Hypothalamus (tissue), 51 donors: Measurements from ENCODE around the gene AMPD3.

Source experiments
- DNase-seq, 51 donors: peaks; one replicate each; lab custom pipeline; 2025; lab: John Stamatoyannopoulos, UW

Gene AMPD3

GRCh38 chr11:10500757-10501684, 46.0 kb downstream of the AMPD3 start:
- DNase-seq, result no peak

GRCh38 chr11:10502065-10502680, 47.1 kb downstream of the AMPD3 start:
- DNase-seq, result no peak

- no peak for DNase-seq
Measured at GRCh38 chr11:10502770-10503169, 47.7 kb downstream of the AMPD3 start.

- no peak for DNase-seq
Measured at GRCh38 chr11:10503221-10503620, 48.2 kb downstream of the AMPD3 start.

DNA sequence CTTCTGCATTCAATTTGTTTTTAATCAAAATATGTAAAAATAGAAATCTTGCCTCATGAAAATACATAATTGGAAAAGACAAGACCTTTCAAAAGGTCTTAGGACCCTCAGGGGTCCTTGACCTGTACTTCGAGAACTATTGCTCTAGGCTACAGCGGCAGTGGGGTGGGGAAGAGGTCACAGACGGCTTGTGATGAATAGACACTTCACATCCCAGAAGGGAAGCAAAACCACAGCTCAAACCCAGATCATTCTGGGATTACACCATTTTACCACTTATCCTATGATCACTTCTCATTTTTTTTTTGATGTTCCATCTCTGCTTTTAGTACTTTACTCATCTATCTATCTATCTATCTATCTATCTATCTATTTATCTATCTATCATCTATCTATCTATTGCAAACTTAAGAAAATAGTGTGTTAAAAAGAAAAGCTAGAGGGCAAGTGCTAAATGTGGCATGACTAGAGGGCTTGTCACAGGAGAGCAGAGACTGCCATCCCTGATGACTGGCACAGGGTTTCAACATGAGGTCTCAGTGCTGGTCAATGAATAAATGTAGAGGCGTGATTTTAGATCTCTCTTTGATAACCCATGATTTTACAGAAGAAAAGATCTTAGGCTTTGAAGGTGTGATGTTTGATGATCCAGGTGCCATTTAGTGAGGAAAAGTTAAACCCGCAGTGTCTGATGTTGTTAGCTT, 48.9 kb downstream of the AMPD3 start:
- no peak for DNase-seq

DNA sequence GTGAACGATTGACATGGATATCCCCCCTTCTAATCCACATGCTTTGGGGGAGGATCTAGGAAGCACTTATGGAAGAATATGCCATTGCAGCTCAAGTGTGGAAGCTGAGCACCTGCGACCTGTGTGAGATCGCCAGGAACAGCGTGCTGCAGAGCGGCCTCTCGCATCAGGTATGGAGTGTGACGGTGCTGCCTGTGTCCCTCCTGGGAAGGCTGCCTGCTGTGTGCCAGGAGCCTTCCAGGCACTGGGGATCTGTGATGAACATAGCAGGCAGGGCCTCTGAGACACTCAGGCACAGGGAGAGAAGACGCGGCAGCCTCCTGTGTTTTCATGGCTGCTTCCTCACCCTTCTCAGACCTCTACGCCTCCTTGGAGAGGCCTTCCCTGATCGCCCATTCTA, 49.4 kb downstream of the AMPD3 start:
- no peak for DNase-seq

DNA sequence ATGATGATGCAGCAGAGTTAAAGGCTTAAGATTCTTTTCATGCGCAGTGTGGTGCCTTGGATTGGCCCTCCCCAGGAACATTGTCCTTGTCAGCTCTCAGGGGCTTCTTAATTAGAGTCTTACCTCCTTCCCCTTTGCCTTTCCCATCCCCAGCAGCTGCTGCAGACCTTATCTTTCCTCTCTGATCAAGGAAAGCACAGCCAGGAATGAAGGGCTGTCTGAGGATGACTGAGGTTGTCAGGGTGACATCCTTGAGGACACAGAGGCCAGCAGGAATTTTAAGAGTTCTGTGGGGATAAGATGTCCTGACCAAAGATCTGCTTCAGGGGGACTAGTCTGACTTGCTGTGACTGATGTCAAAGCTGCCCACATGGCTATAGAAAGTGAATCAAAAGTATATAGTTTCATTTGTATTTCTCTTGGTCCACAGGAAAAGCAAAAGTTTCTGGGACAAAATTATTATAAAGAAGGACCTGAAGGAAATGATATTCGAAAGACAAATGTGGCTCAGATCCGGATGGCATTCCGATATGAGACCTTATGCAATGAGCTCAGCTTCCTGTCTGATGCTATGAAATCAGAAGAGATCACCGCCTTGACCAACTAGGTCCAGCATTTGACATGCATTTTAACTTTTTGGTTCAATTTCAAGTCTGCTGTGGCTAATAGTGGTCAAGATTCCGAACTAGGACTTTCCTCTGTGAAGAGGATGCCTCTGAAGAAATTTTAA, 50.4 kb downstream of the AMPD3 start:
- no peak for DNase-seq

DNA sequence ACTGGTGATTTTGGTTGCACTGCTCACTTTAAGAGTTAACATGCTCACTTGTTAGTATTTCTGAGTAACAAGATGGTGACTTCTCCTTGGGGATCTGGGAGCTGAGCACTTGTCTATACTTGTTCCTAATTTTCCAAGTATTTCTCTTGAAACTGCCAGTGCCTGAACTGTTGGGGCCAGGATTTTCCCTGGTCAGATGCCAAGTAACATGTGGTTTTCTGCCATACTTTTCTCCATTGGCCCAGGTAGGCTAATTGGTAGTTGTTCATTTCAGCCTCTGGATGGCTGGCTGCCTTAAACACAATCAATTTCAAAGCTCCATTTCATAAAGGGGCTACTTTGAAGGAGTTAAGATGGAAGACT, 50.9 kb downstream of the AMPD3 start:
- no peak for DNase-seq

DNA sequence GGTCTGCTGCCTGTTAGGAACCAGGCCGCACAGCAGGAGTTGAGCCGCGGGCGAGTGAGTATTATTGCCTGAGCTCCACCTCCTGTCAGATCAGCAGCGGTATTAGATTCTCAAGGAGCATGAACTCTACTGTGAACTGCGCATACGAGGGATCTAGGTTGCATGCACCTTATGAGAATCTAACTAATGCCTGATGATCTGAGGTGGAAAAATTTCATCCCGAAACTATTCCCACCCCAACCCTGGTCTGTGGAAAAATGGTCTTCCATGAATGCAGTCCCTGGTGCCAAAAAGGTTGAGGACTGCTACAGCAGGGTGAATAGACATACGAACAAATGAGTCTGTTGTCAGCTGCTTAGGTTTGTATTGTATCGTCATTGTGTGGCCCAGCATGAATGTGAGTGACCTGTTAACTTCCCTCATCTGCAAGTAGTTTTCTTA, 56.1 kb downstream of the AMPD3 start:
- DNase-seq, result peak in 1 of 51 donors; percentile 32

DNA sequence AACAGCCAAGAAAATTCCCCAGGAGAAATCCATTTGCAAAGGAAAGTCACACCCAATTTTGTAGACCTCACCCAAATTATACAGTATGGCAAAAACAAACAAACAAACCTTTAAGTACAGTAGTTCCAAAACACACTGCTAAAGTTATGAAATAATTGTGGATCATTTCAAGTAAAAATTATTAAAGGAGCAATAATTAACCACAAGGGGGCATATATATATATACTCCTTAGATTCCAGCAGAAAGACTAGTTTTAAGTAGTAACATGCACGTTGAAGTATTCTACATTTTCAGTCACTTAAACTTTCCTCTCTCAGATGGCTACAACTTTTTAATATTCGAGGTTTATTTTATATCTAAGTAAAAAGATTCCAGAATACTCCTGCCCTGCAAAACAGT, 59.1 kb downstream of the AMPD3 start:
- no peak for DNase-seq

DNA sequence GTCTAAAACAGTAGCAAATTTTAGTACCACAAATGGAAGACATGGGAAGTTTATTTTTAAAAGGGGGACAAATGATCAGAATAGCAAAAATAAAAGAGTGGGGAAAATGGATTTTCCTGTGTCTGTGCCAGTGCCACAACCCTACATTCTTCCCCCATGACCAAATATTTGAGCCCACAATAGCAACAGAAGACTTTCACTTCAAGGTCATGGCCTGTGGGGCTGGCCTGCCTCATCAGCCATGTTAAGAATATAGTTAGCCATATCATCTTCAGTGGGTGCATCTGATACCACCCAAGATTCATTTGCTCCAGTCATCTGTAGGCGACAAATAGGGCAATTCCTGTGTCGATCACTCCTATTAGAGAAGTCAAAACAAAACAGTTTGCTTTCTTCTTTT, 59.6 kb downstream of the AMPD3 start:
- no peak for DNase-seq

- no peak for DNase-seq
Measured at GRCh38 chr11:10515418-10515817, 60.4 kb downstream of the AMPD3 start.

DNA sequence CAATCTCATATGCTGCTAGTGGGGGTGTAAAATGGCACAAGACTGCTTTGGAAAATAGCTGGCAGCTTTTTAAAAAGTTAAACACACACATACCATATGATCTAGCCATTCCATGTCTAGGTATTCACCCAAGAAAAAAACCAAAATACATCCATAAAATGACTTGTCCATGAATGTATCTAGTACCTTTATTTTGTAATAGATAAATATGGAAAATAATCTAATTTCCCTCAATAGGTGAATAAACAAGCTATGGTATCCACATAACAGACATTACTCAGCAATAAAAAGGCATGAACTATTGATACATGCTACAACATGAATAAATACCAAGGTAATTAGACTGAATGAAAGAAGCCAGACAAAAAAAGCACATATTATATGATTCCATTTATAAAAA, 63.1 kb downstream of the AMPD3 start:
- DNase-seq, result no peak

GRCh38 chr11:10518891-10519290, 63.8 kb downstream of the AMPD3 start:
- DNase-seq, result peak in 3 of 51 donors; percentile 14 to 29 (median 25)

DNA sequence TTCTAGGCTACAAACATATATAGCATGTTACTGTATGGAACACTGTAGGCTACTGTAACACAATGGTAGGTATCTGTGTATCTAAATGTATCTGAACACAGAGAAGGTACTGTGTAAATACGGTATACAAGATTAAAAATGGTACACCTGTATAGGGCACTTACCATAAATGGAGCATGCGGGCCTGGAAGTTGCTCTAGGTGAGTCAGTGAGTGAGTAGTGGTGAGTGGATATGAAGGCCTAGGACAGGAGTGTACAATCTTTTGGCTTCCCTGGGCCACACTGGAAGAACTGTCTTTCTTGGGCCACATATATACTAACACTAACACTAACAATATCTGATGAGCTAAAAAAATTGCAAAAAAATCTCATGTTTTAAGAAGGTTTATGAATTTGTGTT, 64.6 kb downstream of the AMPD3 start:
- no peak for DNase-seq

GRCh38 chr11:10520562-10520961, 65.5 kb downstream of the AMPD3 start:
- no peak for DNase-seq

DNA sequence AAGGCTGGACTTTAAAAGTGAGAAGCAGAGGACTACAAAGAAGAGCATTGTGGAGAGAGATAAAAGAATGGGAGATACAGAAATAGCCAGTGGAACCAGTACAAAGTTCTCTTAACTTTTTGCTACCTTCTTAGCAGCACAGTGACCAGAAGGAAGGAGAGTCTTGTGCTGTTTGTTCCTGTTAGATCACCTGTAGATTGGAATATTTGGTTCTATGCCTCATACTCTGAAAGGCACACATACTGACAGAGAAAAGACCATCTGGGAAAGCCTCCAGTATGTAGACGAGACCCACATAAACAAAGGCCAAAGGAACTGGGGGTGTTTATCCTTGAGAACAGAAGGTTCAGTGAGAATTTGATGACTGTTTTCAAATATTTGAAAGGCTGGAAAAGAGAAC, 67.2 kb downstream of the AMPD3 start:
- peak in 2 of 51 donors; percentile 63 to 73 for DNase-seq

DNA sequence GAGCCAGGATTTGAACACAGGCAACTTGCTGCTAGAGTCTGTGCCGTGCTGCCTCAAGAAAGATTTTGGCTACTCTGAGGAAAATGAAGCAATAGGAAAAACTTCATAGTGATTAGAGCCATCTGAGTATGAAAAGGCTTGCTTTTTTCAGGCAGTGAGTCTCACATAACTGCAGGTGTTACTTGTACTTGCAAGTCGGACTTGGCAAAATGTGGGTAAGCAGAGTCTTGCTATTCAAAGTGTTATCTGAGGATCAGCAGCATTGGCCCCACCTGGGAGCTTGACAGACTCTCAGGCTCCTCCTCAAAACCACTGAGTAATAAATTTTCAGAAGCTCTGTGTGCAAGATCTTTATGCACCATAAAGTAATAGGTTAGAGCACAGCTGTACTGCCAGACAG, 67.9 kb downstream of the AMPD3 start:
- DNase-seq, result peak in 1 of 51 donors; percentile 24

DNA sequence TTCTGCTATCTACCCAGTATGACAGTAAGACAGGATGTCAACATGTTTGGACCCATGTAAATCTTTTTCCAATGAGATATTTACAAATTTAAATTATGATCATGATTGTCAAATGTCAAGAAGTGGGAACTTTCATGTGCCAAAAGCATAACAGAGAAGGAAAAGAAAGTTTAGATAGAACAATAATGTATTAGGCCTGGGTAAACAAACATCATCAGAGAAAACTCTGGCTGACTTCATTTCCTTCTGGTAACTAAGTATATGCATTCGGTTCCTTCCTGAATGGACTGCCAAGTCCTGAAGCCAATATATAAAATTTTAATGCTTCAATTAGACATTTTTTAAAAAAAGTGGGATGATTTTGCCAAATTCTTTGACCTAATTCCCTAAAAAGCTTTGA, 69.4 kb downstream of the AMPD3 start:
- no peak for DNase-seq

GRCh38 chr11:10526974-10527918, 72.2 kb downstream of the AMPD3 start:
- peak in 12 of 51 donors; percentile 18 to 79 (median 38) for DNase-seq
